H1 (cell line): ENCODE measurements around the gene ZNF804B. TPM values are rescaled to one million over a fixed set of nuclear protein-coding genes. Genes with fewer than 3 reads are reported as not detected.

Source experiments
- CTCF ChIA-PET: fragments of 300-600 bp; sonication (Branson Sonifier 250); formaldehyde crosslinking; loops from one replicate; lab custom pipeline; 2021; ENCODE audit not compliant: partially characterized antibody; lab: Charles Lee
- POLR2A ChIA-PET: fragments of 300-600 bp; sonication (Branson Sonifier 250); formaldehyde crosslinking; loops from one replicate; lab custom pipeline; 2021; ENCODE audit warnings: inconsistent platforms; ENCODE audit not compliant: partially characterized antibody; lab: Charles Lee
- DNase-seq, 2 experiments: peaks; one replicate each; pipeline versions ENCODE4 v3.0.0 to v3.0.0-alpha.2; 2010 to 2022; ENCODE audit warnings: low spot score in 2 of 2, low read depth in 1 of 2, mixed read lengths in 1 of 2
- FAIRE-seq: peaks from 2 replicates; lab custom pipeline; 2011; peaks lifted over from hg19 to GRCh38; lab: Jason Lieb, UNC
- H2AFZ ChIP-seq: 2 replicates; pipeline ENCODE4 v1.8.1; 2012; ENCODE audit warnings: low read length, inconsistent platforms
- H2AK5ac ChIP-seq: 2 replicates; pipeline ENCODE4 v1.6.1; 2013; ENCODE audit warnings: low read depth, low read length
- H2BK120ac ChIP-seq: replicated peaks from 2 replicates; pipeline ENCODE3; 2013; ENCODE audit warnings: low read depth, low read length, inconsistent platforms
- H2BK12ac ChIP-seq: 2 replicates; pipeline ENCODE4 v1.6.1; 2013; ENCODE audit warnings: low read depth, low read length
- H2BK15ac ChIP-seq: 2 replicates; pipeline ENCODE4 v1.6.1; 2013; ENCODE audit warnings: low read length
- H2BK20ac ChIP-seq: 2 replicates; pipeline ENCODE4 v1.6.1; 2013; ENCODE audit warnings: low read length
- H2BK5ac ChIP-seq: 2 replicates; pipeline ENCODE4 v1.6.1; 2013; ENCODE audit warnings: low read depth, low read length
- H3K14ac ChIP-seq: 2 replicates; pipeline ENCODE4 v1.6.1; 2013; ENCODE audit warnings: inconsistent platforms; ENCODE audit not compliant: insufficient read length
- H3K18ac ChIP-seq: 2 replicates; pipeline ENCODE4 v1.6.1; 2013; ENCODE audit warnings: low read length; ENCODE audit errors: extremely low read depth
- H3K23ac ChIP-seq: 2 replicates; pipeline ENCODE4 v1.6.1; 2013; ENCODE audit warnings: inconsistent platforms; ENCODE audit not compliant: insufficient read length
- H3K23me2 ChIP-seq: 2 replicates; pipeline ENCODE4 v1.6.1; 2013; ENCODE audit warnings: low read depth, low read length
- H3K27ac ChIP-seq: 2 replicates; pipeline ENCODE4 v1.6.1; 2011; ENCODE audit warnings: low read depth, low read length, inconsistent platforms
- H3K27me3 ChIP-seq, 4 experiments: replicated peaks in 1 of 4; 1 replicate in 1 of 4; 2 replicates in 3 of 4; pipeline versions ENCODE4 v1.6.1 to v1.8.1; 2011 to 2013; ENCODE audit warnings: low read length in 3 of 4, mild to moderate bottlenecking in 3 of 4, inconsistent platforms in 2 of 4, mixed read lengths in 2 of 4, moderate library complexity in 1 of 4; ENCODE audit not compliant: control insufficient read depth in 3 of 4, insufficient read depth in 3 of 4; ENCODE audit errors: extremely low read depth in 1 of 4
- H3K36me3 ChIP-seq, 4 experiments: 2 replicates each; pipeline versions ENCODE4 v1.6.1 to v1.8.1; 2011 to 2013; ENCODE audit warnings: mild to moderate bottlenecking in 4 of 4, low read length in 3 of 4, moderate library complexity in 2 of 4, control low read depth in 1 of 4, inconsistent platforms in 1 of 4; ENCODE audit not compliant: insufficient read depth in 4 of 4, control insufficient read depth in 2 of 4
- H3K4ac ChIP-seq: replicated peaks from 2 replicates; pipeline ENCODE3; 2013; ENCODE audit warnings: low read length, low read depth, mixed read lengths, inconsistent platforms; ENCODE audit not compliant: insufficient read length
- H3K4me1 ChIP-seq, 4 experiments: replicated peaks in 1 of 4; 1 replicate in 1 of 4; 2 replicates in 3 of 4; pipeline versions ENCODE4 v1.6.1 to v1.8.1; 2011 to 2013; ENCODE audit warnings: low read length in 3 of 4, inconsistent platforms in 2 of 4, mixed read lengths in 1 of 4; ENCODE audit not compliant: insufficient read depth in 4 of 4, control insufficient read depth in 3 of 4
- H3K4me2 ChIP-seq, 2 experiments: 2 replicates each; pipeline versions ENCODE4 v1.6.1 to v1.8.1; 2011 to 2013; ENCODE audit warnings: low read depth in 2 of 2, low read length in 2 of 2, control low read depth in 1 of 2, inconsistent platforms in 1 of 2, mild to moderate bottlenecking in 1 of 2; ENCODE audit not compliant: insufficient read depth in 1 of 2
- H3K4me3 ChIP-seq, 4 experiments: fragments of 200-600, 300-600 bp in 1 of 4; sonication (generic), shearing (Covaris generic), sonication (Bioruptor Twin) in 1 of 4; 2 replicates each; pipeline versions ENCODE4 v1.5.1 to v1.8.1; 2011 to 2016; ENCODE audit warnings: low read length in 4 of 4, low read depth in 3 of 4, control low read depth in 2 of 4, inconsistent platforms in 2 of 4, mild to moderate bottlenecking in 2 of 4, mixed read lengths in 1 of 4, moderate library complexity in 1 of 4; ENCODE audit not compliant: insufficient read depth in 2 of 4; ENCODE audit errors: extremely low read depth in 1 of 4
- H3K56ac ChIP-seq: replicated peaks from 2 replicates; pipeline ENCODE3; 2013; ENCODE audit warnings: low read depth, mild to moderate bottlenecking, mixed read lengths, low read length, inconsistent platforms; ENCODE audit not compliant: insufficient read length
- H3K79me1 ChIP-seq: 2 replicates; pipeline ENCODE4 v1.6.1; 2013; ENCODE audit warnings: low read depth, low read length, control low read depth
- H3K79me2 ChIP-seq, 2 experiments: 2 replicates each; pipeline versions ENCODE4 v1.6.1 to v1.8.1; 2012 to 2013; ENCODE audit warnings: low read length in 2 of 2, mild to moderate bottlenecking in 2 of 2, inconsistent platforms in 1 of 2; ENCODE audit not compliant: insufficient read depth in 2 of 2, control insufficient read depth in 1 of 2
- H3K9ac ChIP-seq, 4 experiments: replicated peaks in 1 of 4; 1 replicate in 1 of 4; 2 replicates in 3 of 4; pipeline versions ENCODE4 v1.6.1 to v1.8.1; 2011 to 2013; ENCODE audit warnings: low read depth in 3 of 4, low read length in 3 of 4, control low read depth in 2 of 4, mild to moderate bottlenecking in 2 of 4, moderate library complexity in 2 of 4, inconsistent platforms in 1 of 4; ENCODE audit errors: extremely low read depth in 1 of 4
- H3K9me3 ChIP-seq, 2 experiments: 2 replicates each; pipeline versions ENCODE4 v1.6.1 to v1.8.1; 2012 to 2013; ENCODE audit warnings: mild to moderate bottlenecking in 2 of 2, moderate library complexity in 2 of 2, control low read depth in 1 of 2, inconsistent platforms in 1 of 2, low read depth in 1 of 2, low read length in 1 of 2, mixed read lengths in 1 of 2; ENCODE audit not compliant: insufficient read depth in 2 of 2
- H4K20me1 ChIP-seq, 2 experiments: replicated peaks in 1 of 2; 2 replicates each; pipeline versions ENCODE3 to v1.8.1; 2011 to 2013; ENCODE audit warnings: inconsistent platforms in 2 of 2, low read length in 2 of 2, mild to moderate bottlenecking in 1 of 2; ENCODE audit not compliant: insufficient read depth in 2 of 2, control insufficient read depth in 1 of 2
- H4K5ac ChIP-seq: 2 replicates; pipeline ENCODE4 v1.6.1; 2013; ENCODE audit warnings: low read length, low read depth, mixed read lengths, inconsistent platforms; ENCODE audit not compliant: insufficient read length
- H4K8ac ChIP-seq: 2 replicates; pipeline ENCODE4 v1.8.0; 2013; ENCODE audit warnings: mild to moderate bottlenecking, moderate library complexity, low read length, inconsistent platforms; ENCODE audit not compliant: insufficient read depth; ENCODE audit errors: extremely low read depth
- H4K91ac ChIP-seq: replicated peaks from 2 replicates; pipeline ENCODE3; 2013; ENCODE audit warnings: low read length, mixed read lengths, inconsistent platforms; ENCODE audit not compliant: insufficient read length
- CHD7 ChIP-seq: fragments of 300-600 bp; sonication (generic); IDR thresholded peaks from 2 replicates; pipeline ENCODE4 v1.7.1; 2012; ENCODE audit warnings: low read length, moderate library complexity, mild to moderate bottlenecking, inconsistent platforms; ENCODE audit not compliant: insufficient replicate concordance
- polyA plus RNA-seq, 7 experiments: library from polyadenylated mRNA; depleted of rRNA in 3 of 7; stranded (reverse) in 5 of 7; unstranded in 2 of 7; fragments of >200 nt in 5 of 7; fragments of 200-250 nt in 2 of 7; gene quantifications; 1 replicate in 5 of 7; 2 replicates in 1 of 7; 4 replicates in 1 of 7; pipeline versions ENCODE4 v1.2.1 to v1.2.3, GENCODE V29; 2011 to 2013; ENCODE audit warnings: missing spikeins in 2 of 7, mixed read lengths in 2 of 7
- total RNA-seq: library from RNA; stranded (reverse); fragmentation: NEBNext Ultra II Directional; extraction: Animal tissue kit (Norgen Biotek cat#: 25700); gene quantifications from 2 replicates; pipeline ENCODE4 v1.2.1, GENCODE V29; 2021

Gene ZNF804B
- total and polyA plus RNA-seq, 2 of the 8 experiments (the other 6 are each of a cell fraction or from before 2014, with no cell fraction given), result not detected

- Histone ChIP-seq H3K23ac (no peak overlapping the region), H2BK5ac (no peak overlapping the region), H2BK12ac (no peak overlapping the region), H3K4ac (no peak overlapping the region), H4K20me1 (no peaks in the 10 kb centered on the region), H3K9ac (no peak overlapping the region), H3K9me3 (no peaks in the 10 kb centered on the region), H4K91ac (no peak overlapping the region), H2BK20ac (no peak overlapping the region), H2BK120ac (no peak overlapping the region), H3K4me2 (no peak overlapping the region), H4K8ac (no peak overlapping the region), H3K18ac (no peak overlapping the region), H2BK15ac (no peak overlapping the region), H3K79me2 (no peaks in the 10 kb centered on the region), H3K4me1 (peaks cover 0 to 2% (median 0%) of the 10 kb centered on the region in 4 experiments; a peak in 1 of 7 replicates), H2AK5ac (no peak overlapping the region), H3K79me1 (no peaks in the 10 kb centered on the region), H3K23me2 (no peaks in the 10 kb centered on the region), H3K14ac (no peak overlapping the region), H3K4me3 (no peak overlapping the region), H2AFZ (no peak overlapping the region), H4K5ac (no peak overlapping the region), H3K36me3 (no peaks in the 10 kb centered on the region), H3K27ac (no peak overlapping the region), H3K56ac (no peak overlapping the region), H3K27me3 (no peaks in the 10 kb centered on the region)
- ChIA-PET CTCF (no interaction called here), POLR2A (no interaction called here)
- no peak for FAIRE-seq
- no peak for DNase-seq
- TF ChIP-seq CHD7, result no peak
Measured at GRCh38 chr7:89238156-89238555, 478.7 kb downstream of the ZNF804B start.
